Breast epithelium (tissue), 4 donors: ENCODE measurements around the gene DYNLL2. TPM values are rescaled to one million over a fixed set of nuclear protein-coding genes. Genes with fewer than 3 reads are reported as not detected.

ENCODE experiments used
- DNase-seq, 2 donors: peaks; one replicate each; pipeline ENCODE4 v3.0.0-alpha.2; 2019; ENCODE audit warnings: low spot score in 2 of 2
- H3K27ac ChIP-seq, 2 donors: fragments of 200-600 bp; sonication (generic) in 1 of 2; one replicate each; pipeline ENCODE4 v1.5.1; 2016 to 2019; ENCODE audit warnings: mild to moderate bottlenecking in 1 of 2
- H3K27me3 ChIP-seq, 2 donors: fragments of 200-600 bp; sonication (generic) in 1 of 2; one replicate each; pipeline versions ENCODE4 v1.5.1 to v1.6.0; 2017 to 2019; ENCODE audit warnings: control low read depth in 1 of 2, mild to moderate bottlenecking in 1 of 2
- H3K36me3 ChIP-seq: fragments of 200-600 bp; one replicate; pipeline ENCODE4 v1.5.1; 2019
- H3K4me1 ChIP-seq, 2 donors: fragments of 200-600 bp; sonication (generic); one replicate each; pipeline ENCODE4 v1.5.1; 2016 to 2019; ENCODE audit warnings: control low read depth in 1 of 2
- H3K4me3 ChIP-seq, 3 donors: fragments of 200-600 bp; sonication (generic); 1 replicate in 2 of 3; 2 replicates in 1 of 3; pipeline ENCODE4 v1.5.1; 2016 to 2019; ENCODE audit warnings: mild to moderate bottlenecking in 3 of 3, moderate library complexity in 2 of 3
- H3K9me3 ChIP-seq, 2 donors: fragments of 200-600 bp; sonication (generic) in 1 of 2; one replicate each; pipeline ENCODE4 v1.5.1; 2016 to 2019; ENCODE audit warnings: control low read depth in 1 of 2
- POLR2A ChIP-seq: fragments of 450-650 bp; IDR thresholded peaks from one replicate; pipeline ENCODE4 v1.6.1; 2016; ENCODE audit warnings: antibody characterized with exemption, mild to moderate bottlenecking, moderate library complexity
- POLR2AphosphoS5 ChIP-seq, 3 donors: sonication (generic); formaldehyde crosslinking; IDR thresholded peaks; one replicate each; pipeline ENCODE4 v1.6.1; 2017; ENCODE audit warnings: antibody characterized with exemption in 3 of 3
- intact Hi-C: fragments of 100-400 bp; cut with DNase I; formaldehyde crosslinking; loops from one replicate; pipeline ENCODE4 v1.15.1; 2023; ENCODE audit warnings: low total_unique reads
- total RNA-seq, 3 donors: library from RNA; depleted of rRNA; stranded (reverse); fragments of >200 nt; gene quantifications; one replicate each; pipeline ENCODE4 v1.1.0, GENCODE V29; 2016
- TF ChIP-seq, protein P1 (sequence below), 3 donors: fragments of 450-650 bp; IDR thresholded peaks; one replicate each; pipeline ENCODE4 v1.5.1; 2016 to 2017; ENCODE audit warnings: antibody characterized with exemption in 3 of 3, mild to moderate bottlenecking in 3 of 3, moderate library complexity in 3 of 3

DYNLL2 gene
- total RNA-seq, 3 donors from 2014 or later: 18.4 to 20.3 (median 19.7) TPM

DNA sequence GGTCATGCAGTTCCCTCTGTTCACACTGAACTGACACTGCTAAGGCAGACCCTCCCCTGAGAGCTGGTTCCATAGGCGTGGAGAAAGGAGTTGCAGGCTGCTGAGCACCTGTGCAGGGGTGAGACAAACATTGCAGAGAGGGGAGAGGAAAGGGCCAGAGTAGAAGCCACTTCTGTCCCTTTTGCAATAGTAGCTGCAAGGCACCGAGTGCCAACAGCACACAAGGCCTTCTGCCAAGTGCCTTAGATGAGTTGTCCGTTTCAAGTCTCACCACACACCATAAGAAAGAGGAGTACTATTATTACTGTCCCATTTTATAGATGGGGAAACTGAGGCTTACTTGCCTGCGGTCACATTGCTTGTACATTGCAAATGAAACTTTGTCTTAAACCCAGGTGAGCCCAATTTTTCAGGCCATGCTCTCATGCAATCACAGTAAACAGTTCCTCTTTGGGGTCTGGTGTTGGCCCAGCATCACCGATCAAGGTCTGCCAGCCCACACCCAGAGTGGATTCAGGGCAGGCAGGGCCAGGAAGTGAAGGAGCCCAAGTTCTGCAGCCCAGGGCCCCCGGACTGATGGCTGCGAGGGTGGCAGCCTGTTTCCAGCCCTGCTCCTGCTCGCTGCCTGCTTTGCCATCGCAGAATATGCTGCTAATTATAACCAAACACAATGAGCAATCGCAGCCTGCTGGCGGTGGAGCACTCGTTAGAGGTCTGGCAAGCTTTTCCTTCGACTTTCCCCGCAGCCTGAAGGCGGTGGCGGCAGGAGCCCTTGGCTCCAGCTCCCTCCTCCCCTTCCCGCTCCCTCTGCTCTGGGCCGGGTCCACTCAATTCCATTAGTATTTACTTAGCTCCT is 36.8 kb upstream of the DYNLL2 start:
- TF ChIP-seq POLR2A (no peak), POLR2AphosphoS5 (IDR thresholded peaks at IDR 0.05) (no peak)
- TF ChIP-seq, protein P1, sequence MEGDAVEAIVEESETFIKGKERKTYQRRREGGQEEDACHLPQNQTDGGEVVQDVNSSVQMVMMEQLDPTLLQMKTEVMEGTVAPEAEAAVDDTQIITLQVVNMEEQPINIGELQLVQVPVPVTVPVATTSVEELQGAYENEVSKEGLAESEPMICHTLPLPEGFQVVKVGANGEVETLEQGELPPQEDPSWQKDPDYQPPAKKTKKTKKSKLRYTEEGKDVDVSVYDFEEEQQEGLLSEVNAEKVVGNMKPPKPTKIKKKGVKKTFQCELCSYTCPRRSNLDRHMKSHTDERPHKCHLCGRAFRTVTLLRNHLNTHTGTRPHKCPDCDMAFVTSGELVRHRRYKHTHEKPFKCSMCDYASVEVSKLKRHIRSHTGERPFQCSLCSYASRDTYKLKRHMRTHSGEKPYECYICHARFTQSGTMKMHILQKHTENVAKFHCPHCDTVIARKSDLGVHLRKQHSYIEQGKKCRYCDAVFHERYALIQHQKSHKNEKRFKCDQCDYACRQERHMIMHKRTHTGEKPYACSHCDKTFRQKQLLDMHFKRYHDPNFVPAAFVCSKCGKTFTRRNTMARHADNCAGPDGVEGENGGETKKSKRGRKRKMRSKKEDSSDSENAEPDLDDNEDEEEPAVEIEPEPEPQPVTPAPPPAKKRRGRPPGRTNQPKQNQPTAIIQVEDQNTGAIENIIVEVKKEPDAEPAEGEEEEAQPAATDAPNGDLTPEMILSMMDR (IDR thresholded peaks at IDR 0.05): no peak
- H3K27ac ChIP-seq: no peak overlapping the region
- DNase-seq: no peak
- no peaks in the 10 kb centered on the region for H3K9me3 ChIP-seq
- intact Hi-C loops: no loop called here
- no peaks in the 10 kb centered on the region for H3K27me3 ChIP-seq
- H3K4me1 ChIP-seq: no peaks in the 10 kb centered on the region
- no peaks in the 10 kb centered on the region for H3K36me3 ChIP-seq
- H3K4me3 ChIP-seq: no peak overlapping the region

DNA sequence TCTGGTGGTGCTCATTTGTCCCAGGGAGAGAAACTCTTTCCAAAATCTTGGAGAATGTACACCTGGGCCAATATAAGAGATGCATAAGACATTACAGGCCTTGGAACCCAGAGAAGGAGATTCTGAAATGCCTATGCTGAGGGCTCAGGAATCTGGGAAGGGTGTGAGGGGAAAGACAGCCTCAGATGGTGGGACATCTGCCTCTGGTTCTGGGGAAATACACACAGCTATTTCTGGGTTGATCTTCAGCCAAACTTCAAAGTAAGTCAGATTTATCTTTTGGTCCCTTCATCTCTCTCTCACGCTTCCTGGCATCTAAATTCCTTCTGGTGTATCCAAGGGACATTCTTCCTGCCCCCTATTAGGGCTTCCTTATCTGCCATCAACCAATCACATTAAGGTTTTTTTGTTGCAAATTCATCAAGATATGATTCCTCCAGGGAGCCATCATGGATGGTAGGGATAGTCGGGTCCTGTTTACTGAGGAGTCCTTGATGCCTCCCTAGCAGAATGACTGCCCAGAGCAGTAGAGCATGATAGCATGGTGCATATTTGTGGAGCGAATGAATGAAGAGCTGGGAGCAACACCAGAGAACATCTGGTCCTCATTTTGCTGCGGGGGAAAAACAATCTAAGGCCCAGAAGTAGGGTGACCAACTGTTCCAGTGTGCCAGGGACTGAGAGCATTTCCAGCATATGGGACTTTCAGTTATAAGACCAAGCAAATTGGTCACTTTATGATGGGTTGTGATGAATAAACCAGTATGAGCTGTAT is 35.7 kb upstream of the DYNLL2 start:
- no peaks in the 10 kb centered on the region for H3K9me3 ChIP-seq
- H3K27me3 ChIP-seq: no peaks in the 10 kb centered on the region
- DNase-seq: no peak
- no peak overlapping the region for H3K4me3 ChIP-seq
- intact Hi-C loops: no loop called here
- TF ChIP-seq, protein P1 (IDR thresholded peaks at IDR 0.05): no peak
- TF ChIP-seq POLR2AphosphoS5 (IDR thresholded peaks at IDR 0.05) (no peak), POLR2A (no peak)
- H3K27ac ChIP-seq: no peak overlapping the region
- H3K4me1 ChIP-seq: no peaks in the 10 kb centered on the region
- H3K36me3 ChIP-seq: no peaks in the 10 kb centered on the region

DNA sequence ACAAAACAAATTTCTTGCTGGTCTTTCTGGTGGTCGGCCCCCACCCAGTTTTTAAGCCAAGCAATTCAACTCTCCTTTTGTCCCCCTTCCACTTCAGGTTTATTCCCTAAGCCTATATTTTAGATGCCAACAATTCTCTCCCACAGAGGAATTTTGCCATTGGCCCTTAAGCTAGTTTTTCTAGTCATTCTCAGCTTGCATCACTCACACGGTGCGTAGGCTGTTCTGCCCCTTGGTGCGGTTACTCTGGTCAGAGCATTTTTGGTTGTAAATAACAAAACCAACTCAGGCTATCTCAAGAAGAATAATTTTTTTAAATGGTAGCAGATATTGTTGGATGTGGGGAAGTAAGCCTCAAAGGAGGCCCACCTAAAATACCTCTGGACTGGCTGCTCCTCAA is 33.7 kb upstream of the DYNLL2 start:
- TF ChIP-seq, protein P1 (IDR thresholded peaks at IDR 0.05): no peak
- TF ChIP-seq POLR2AphosphoS5 (IDR thresholded peaks at IDR 0.05): no peak
- no peak for TF ChIP-seq POLR2A
- H3K27me3 ChIP-seq: no peaks in the 10 kb centered on the region
- no peak for DNase-seq
- H3K36me3 ChIP-seq: no peaks in the 10 kb centered on the region
- intact Hi-C loops: no loop called here
- no peak overlapping the region for H3K4me3 ChIP-seq
- H3K4me1 ChIP-seq: no peaks in the 10 kb centered on the region
- no peaks in the 10 kb centered on the region for H3K9me3 ChIP-seq
- no peak overlapping the region for H3K27ac ChIP-seq

GRCh38 chr17:58050966-58051365 is 32.3 kb upstream of the DYNLL2 start:
- intact Hi-C loops: no loop called here
- no peaks in the 10 kb centered on the region for H3K4me1 ChIP-seq
- TF ChIP-seq POLR2AphosphoS5 (IDR thresholded peaks at IDR 0.05): no peak
- TF ChIP-seq POLR2A: no peak
- TF ChIP-seq, protein P1 (IDR thresholded peaks at IDR 0.05): no peak

DNA sequence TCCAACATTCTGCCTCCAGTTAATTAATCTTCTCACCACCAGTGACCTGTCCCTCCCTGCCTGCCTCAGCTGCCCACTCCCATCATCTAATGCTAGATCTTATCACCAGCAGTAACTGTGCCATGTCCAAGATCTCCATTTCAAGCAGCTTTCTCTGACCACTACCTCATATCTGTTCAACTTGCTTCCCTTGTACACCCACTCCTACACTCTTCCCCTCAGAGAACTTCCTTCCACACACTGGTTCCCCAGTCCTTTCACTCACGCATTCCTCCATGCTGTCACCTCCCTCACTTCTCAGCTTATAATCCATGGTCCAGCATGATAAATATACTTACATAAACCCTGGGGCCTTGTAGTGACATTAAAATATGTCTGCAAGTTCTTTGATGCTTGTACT is 31.8 kb upstream of the DYNLL2 start:
- H3K4me1 ChIP-seq: no peaks in the 10 kb centered on the region
- H3K9me3 ChIP-seq: no peaks in the 10 kb centered on the region
- no peak for DNase-seq
- intact Hi-C loops: no loop called here
- H3K4me3 ChIP-seq: no peak overlapping the region
- no peaks in the 10 kb centered on the region for H3K27me3 ChIP-seq
- no peaks in the 10 kb centered on the region for H3K36me3 ChIP-seq
- TF ChIP-seq, protein P1 (IDR thresholded peaks at IDR 0.05): no peak
- TF ChIP-seq POLR2A: no peak
- TF ChIP-seq POLR2AphosphoS5 (IDR thresholded peaks at IDR 0.05): no peak
- H3K27ac ChIP-seq: no peak overlapping the region

More at GRCh38 chr17:58050966-58051365, 32.3 kb upstream of the DYNLL2 start:
- H3K4me3 ChIP-seq: no peak overlapping the region
- no peaks in the 10 kb centered on the region for H3K27me3 ChIP-seq
- no peaks in the 10 kb centered on the region for H3K9me3 ChIP-seq
- H3K27ac ChIP-seq: no peak overlapping the region
- H3K36me3 ChIP-seq: no peaks in the 10 kb centered on the region
- DNase-seq: no peak
